WI38 (cell line): ENCODE results near the gene COL24A1.
"Not testable (repeated sequence)": the region's sequence is repeated elsewhere in the genome, so short reads cannot be mapped to it uniquely, and the experiment has no call there.

Experiments used
- H3K4me3 ChIP-seq: 2 replicates; pipeline ENCODE4 v1.5.1; 2011; ENCODE audit warnings: low read depth, mild to moderate bottlenecking, control low read depth, low read length
- TF ChIP-seq, protein P1 (sequence below): IDR thresholded peaks from 2 replicates; pipeline ENCODE4 v1.5.1; 2012; ENCODE audit warnings: low read depth, mild to moderate bottlenecking, control low read depth, low read length

Gene COL24A1

DNA sequence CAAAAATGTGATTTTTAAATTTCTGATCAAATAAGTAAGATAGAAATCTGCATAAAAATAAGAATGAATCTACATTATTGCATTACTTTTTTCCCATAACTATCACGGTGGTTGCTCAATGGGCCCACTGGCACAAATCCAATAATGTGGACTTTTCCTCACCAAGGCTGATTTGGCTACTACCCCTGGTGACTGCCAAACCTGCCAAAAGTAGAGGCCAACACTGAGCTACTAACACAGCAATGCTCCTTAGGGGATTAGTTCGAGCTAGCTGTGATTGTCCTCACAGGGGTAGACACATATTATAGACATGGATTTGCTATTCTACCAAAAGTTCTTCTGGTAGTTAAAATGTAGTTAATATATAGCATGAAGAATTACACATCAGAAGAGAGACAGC, 340.7 kb downstream of the COL24A1 start:
- TF ChIP-seq, protein P1, sequence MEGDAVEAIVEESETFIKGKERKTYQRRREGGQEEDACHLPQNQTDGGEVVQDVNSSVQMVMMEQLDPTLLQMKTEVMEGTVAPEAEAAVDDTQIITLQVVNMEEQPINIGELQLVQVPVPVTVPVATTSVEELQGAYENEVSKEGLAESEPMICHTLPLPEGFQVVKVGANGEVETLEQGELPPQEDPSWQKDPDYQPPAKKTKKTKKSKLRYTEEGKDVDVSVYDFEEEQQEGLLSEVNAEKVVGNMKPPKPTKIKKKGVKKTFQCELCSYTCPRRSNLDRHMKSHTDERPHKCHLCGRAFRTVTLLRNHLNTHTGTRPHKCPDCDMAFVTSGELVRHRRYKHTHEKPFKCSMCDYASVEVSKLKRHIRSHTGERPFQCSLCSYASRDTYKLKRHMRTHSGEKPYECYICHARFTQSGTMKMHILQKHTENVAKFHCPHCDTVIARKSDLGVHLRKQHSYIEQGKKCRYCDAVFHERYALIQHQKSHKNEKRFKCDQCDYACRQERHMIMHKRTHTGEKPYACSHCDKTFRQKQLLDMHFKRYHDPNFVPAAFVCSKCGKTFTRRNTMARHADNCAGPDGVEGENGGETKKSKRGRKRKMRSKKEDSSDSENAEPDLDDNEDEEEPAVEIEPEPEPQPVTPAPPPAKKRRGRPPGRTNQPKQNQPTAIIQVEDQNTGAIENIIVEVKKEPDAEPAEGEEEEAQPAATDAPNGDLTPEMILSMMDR, result no peak
- H3K4me3 ChIP-seq, result no peak overlapping the region

DNA sequence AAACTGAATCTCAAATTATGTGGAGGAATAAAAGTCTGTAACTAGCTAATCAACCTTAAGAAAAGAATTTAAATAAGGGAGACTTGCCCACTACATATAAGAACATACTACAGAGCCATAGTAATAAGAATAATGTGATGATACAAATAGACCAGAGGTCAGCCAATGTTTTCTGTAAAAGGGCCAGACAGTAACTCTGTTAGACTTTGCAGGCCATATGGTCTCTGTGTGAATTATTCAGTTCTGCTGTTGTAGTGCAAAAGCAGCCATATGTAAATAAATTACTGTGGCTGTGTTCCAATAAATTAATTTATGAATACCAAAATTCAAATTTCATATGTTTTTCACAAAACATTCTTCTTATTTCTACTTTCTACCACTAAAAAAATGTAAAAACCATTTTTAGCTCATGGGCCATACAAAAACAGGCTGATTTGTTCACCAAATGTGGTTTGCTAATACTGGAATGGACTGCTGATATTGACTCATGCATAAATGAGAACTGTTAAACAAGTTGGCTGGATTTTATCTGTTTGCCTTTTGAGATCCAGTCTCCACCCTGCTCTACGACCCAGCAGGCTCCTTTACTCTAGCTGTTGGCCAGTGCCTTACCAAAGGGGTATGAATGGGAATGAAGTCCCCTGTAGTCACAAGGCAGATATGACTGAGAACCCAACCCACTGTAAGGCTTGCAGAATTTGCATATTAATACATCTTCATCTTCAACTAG, 350.2 kb downstream of the COL24A1 start:
- H3K4me3 ChIP-seq, result no peak overlapping the region
- TF ChIP-seq, protein P1, result no peak

DNA sequence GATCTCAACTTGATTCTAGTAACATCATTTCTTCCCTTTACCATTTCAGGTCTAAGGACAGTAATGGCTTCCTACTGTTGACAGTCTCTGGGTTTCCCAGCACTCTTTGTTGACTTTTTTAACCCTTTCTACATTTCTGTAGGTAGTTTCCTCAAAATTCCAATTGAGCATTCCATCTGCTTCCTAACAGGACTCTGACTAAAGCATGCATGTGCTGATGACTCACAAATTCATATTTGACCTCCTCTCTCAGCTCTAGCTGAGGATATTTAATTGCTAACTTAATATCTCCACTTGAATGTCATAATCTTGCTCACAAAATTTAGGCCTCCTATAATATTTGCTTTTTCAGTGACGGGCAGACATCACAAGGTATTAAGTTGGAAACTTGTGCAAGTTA, 355.1 kb downstream of the COL24A1 start:
- TF ChIP-seq, protein P1, result no peak

DNA sequence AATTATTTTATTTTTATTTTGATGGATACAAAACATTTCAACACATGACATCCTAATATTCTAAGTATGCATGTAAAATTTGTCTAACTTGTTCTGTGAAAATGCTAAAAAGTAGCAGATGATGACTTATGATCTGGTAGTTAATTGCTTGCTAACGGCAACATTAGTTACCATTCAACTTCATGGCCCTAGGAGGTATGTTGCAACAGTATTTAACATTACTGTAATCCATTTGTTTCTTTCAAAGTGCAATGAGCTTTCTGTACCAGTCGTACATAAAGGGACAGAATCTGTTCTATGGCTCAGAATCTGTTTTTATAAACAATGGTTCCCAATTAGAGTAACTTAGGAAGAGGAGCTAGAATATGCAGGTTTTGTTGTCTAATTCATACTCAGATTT, 356.8 kb downstream of the COL24A1 start:
- TF ChIP-seq, protein P1, result no peak
- H3K4me3 ChIP-seq, result no peak overlapping the region

More for the DNA sequence above, 355.1 kb downstream of the COL24A1 start:
- no peak overlapping the region for H3K4me3 ChIP-seq

DNA sequence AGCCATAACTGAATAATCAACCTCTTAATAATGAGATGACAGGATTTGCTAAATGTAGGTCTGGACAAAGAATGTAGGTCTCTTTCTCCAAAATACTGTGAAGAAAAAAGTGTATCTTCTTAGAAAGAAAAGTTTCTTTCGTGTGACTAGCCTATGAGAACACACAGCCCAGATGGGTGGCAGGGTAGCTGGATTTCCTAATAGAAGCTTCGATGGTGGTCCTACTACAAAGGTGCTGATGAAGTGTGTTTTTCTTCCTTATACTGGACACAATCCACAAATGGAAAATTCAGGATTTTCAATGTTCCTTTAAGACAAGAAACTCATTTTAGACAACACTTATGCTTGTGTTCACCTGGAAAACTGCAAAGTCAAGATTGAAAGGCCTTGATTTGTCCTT, 358.2 kb downstream of the COL24A1 start:
- no peak overlapping the region for H3K4me3 ChIP-seq
- TF ChIP-seq, protein P1, result no peak

DNA sequence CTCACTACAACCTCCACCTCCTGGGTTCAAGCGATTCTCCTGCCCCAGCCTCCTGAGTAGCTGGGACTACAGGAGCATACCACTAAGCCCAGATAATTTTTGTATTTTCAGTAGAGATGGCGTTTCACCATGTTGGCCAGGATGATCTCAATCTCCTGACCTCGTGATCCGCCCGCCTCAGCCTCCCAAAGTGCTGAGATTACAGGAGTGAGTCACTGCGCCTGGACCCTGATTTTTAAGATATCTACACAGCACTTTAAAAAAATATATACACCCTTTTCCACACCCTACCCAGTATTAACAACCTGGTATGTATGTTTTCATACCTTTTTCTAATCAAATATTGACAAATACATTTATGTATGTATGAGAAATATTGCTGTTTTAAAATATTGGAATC, 379.6 kb downstream of the COL24A1 start:
- H3K4me3 ChIP-seq, result not testable (repeated sequence)

DNA sequence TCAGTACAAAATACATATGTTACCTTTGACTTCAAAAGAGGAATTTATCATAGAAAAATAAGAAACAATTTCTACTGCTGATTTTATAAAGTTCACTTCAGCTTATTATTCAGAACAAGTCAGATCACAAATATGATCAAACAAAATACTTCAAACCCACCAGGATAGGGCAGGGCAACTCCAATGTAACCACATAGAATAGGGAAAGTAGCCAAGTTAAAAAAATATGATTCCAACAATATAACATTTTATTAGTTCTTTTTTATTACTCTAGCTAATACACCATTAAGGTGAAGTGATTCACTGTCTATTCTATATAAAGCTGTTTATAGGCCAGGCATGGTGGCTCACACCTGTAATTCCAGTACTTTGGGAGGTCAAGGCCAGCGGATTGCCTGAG, 393.8 kb downstream of the COL24A1 start:
- TF ChIP-seq, protein P1, result no peak
- H3K4me3 ChIP-seq, result no peak overlapping the region

DNA sequence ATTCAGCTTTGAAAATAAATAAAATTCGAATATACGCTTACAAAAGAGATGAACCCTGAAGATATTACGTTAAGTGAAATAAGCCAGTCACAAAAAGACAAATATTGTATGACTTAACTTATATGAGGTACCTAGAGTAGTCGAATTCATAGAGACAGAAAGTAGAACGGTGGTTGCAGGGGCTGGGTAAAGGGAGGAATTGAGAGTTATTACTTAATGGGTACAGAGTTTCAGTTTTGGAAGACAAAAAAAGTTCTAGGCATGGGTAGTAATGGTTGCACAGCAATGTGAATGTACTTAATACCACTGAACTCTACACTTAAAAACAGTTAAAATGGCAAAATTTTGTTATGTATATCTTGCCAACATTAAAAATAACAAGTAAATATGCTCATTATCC, 399.7 kb downstream of the COL24A1 start:
- TF ChIP-seq, protein P1, result no peak

More for the DNA sequence above, 399.7 kb downstream of the COL24A1 start:
- H3K4me3 ChIP-seq, result no peak overlapping the region
